HG02588 (cell line): ENCODE data around the gene MC1R.
"Not testable (repeated sequence)": the region's sequence is repeated elsewhere in the genome, so short reads cannot be mapped to it uniquely, and the experiment has no call there.

Experiments
- ATAC-seq: cut with Tn5 transposase; IDR thresholded peaks from one replicate; pipeline ENCODE4 v1.9.1; 2021; ENCODE audit warnings: mild to moderate bottlenecking, moderate library complexity; ENCODE audit not compliant: unreplicated experiment

MC1R gene

GRCh38 chr16:89934019-89934418 is 15.4 kb downstream of the MC1R start:
- ATAC-seq = not testable (repeated sequence)

- no peak for ATAC-seq
Observed at GRCh38 chr16:89934611-89935553, 16.2 kb downstream of the MC1R start.

DNA sequence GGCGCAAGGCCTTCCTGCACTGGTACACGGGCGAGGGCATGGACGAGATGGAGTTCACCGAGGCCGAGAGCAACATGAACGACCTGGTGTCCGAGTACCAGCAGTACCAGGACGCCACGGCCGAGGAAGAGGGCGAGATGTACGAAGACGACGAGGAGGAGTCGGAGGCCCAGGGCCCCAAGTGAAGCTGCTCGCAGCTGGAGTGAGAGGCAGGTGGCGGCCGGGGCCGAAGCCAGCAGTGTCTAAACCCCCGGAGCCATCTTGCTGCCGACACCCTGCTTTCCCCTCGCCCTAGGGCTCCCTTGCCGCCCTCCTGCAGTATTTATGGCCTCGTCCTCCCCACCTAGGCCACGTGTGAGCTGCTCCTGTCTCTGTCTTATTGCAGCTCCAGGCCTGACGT is 17.0 kb downstream of the MC1R start:
- not testable (repeated sequence) for ATAC-seq

DNA sequence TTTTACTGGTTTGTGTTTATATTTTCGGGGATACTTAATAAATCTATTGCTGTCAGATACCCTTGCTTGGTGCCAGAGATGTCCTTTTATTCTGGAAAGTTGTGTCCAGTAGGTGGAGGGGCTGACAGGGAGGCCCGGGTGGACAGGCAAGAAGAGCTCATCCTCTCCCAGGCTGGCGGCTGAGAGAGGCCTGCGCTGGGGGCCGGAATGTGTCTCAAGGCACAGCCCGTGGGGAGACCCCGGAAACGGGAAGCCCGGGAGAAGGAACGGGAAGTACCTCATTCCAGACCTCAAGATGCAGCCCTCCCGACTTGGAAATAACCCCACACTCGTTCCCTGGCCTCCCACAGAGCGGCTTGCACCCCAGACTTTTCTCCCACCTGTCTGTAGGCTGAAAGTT is 17.4 kb downstream of the MC1R start:
- ATAC-seq = no peak

DNA sequence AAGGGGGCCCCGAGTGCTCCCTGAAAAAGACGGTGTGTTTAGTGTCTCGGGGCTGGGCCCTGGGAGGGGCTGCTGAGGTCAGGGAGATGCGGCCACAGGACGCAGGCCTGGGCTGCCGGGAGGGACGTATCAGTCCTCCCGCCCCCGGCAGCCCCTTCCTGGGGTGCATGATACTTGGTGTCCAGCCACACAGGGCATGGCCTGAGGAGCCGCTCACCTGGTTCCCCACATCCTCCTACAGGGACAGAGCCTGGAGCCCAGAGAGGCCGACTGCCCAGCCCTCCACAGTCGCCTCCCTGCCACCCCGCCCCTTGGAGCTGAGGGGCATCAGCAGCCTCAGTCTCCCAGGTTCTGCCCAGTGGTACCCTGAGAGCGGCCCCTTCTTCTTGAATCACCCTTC is 17.8 kb downstream of the MC1R start:
- ATAC-seq = no peak

- no peak for ATAC-seq
Observed at GRCh38 chr16:89936981-89937380, 18.3 kb downstream of the MC1R start.

GRCh38 chr16:89938175-89938885 is 19.7 kb downstream of the MC1R start:
- ATAC-seq = no peak

DNA sequence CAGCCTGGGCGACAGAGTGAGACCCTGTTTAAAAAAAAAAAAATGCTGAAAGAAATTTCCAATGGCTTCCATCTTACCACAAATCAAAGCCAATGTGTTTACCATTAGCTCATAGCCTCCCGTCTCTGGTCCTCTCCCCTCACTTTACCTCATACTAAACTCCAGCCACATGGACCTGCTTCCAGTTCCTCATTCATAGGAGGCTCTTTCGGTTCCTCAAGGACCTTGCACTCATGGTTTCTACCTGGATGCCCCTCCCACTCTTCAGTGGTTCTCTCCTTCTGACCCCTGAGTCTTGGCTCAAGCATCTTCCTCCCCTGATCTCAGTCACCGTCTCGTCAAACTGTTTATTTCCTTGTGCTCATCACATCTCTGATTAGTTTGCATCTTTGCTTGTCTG is 26.1 kb downstream of the MC1R start:
- ATAC-seq = no peak

DNA sequence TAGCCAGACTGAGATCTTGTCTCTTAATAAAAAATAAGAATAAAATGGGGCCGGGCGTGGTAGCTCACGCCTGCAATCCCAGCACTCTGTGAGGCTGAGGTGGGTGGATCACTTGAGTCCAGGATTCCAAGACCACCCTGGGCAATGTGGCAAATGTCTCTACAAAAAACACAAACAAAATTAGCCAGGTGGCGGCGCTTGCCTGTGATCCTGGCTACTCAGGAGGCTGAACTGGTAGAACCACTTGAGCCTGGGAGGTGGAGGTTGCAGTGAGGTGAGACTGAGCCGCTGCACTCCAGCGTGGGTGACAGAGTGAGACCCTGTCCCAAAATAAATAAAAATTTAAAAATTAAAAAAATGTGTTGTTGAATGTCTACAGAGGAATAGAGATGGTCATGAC is 27.0 kb downstream of the MC1R start:
- ATAC-seq = no peak

GRCh38 chr16:89946515-89946914 is 27.9 kb downstream of the MC1R start:
- no peak for ATAC-seq

DNA sequence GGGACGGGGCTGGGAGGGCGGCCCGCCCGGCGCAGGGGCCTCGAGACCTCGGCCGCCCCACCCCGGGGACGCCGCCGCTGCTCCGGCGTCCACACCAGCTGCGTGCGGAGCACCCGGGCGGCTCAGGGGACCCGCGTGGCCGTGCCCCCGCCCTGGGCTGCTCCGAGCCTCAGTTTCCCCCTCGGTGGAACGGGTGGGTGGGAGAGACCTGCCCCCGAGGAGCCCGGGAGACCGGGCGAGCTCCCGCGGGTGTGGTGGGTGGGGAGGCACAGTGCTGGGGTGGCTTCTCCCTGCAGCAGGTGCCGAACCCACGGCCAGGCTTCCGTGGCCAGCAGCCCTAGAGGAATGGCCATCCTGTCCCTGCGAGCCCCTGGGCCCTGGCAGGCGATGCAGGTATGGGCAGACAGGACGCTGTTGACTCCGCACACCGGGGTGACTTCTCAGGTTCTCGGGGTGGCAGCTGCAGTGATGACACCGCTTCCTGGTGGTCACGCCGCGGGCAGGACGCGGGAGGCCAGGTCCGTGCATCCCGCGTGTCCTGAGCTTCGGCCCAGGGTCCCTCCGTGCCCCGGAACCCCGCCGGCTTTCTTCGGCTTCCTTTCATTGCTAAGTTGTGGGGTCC is 30.6 kb downstream of the MC1R start:
- no peak for ATAC-seq

- no peak for ATAC-seq
Observed at GRCh38 chr16:89949756-89950155, 31.1 kb downstream of the MC1R start.

DNA sequence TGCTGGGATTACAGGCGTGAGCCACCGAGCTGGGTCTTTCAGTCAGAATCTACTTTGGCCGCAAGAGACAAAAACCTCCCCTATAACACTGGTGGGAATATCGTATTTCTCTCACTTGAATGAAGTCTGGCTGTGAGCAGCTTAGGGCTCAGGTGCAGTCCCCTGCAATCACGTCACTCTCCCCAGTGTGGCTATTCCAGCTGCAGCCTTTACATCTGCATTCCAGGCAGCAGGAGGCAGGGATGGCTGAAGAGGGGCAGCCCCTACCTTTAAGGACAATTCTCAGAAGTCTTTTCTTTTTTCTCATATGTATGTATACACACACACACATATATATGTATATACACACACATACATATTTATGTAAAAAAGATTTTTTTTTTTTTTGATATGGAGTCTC is 32.8 kb downstream of the MC1R start:
- no peak for ATAC-seq

DNA sequence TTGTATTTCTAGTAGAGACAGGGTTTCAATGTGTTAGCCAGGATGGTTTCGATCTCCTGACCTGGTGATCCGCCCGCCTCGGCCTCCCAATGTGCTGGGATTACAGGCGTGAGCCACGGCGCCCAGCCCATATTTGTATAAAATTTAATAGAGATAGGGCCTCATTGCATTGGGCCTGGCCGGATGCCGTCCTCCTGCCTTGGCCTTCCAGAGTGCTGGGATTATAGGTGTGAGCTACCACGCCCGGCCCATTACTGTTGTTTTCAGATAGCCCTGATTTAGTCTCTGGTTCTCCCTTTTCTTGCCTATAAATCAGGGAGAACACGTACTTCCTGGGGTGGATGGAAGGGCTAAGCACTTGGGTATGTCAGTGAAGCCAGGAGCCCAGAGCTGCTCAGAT is 33.4 kb downstream of the MC1R start:
- no peak for ATAC-seq

DNA sequence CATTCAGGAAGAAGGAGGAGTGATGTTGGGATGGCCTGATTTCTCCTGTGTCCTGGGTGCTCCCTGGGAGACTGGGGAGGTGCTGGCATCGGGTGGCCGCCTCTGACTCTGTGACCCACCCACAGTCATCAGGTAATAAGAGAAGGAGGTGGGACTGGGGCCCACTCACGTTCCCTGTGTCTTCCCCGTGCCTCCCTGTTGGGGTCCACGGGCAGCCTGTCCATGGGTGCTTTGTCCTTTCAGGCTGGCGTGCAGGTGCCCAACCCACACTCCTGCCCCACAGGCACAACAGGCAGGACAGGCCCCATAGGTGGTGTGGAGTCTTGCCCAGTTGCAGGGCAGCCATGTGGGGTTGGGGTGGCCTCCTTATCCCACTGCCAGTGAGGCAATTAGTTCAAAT is 33.9 kb downstream of the MC1R start:
- ATAC-seq = no peak

GRCh38 chr16:89953671-89954406 is 35.2 kb downstream of the MC1R start:
- peak; percentile 53 for ATAC-seq

GRCh38 chr16:89954462-89954861 is 35.8 kb downstream of the MC1R start:
- no peak for ATAC-seq

GRCh38 chr16:89955001-89955685 is 36.5 kb downstream of the MC1R start:
- no peak for ATAC-seq

- ATAC-seq = no peak
Observed at GRCh38 chr16:89956505-89957215, 38.0 kb downstream of the MC1R start.
